Transverse colon (tissue), 4 donors: ENCODE data around the gene GDPD5.

Source experiments
- EP300 ChIP-seq: sonication (generic); formaldehyde crosslinking; IDR thresholded peaks from one replicate; pipeline ENCODE4 v1.6.1; 2017; ENCODE audit warnings: antibody characterized with exemption, low read depth
- POLR2A ChIP-seq: fragments of 450-650 bp; IDR thresholded peaks from one replicate; pipeline ENCODE4 v1.6.1; 2016; ENCODE audit warnings: antibody characterized with exemption, mild to moderate bottlenecking, moderate library complexity
- POLR2AphosphoS5 ChIP-seq, 3 donors: sonication (generic); formaldehyde crosslinking; IDR thresholded peaks; one replicate each; pipeline ENCODE4 v1.6.1; 2016; ENCODE audit warnings: antibody characterized with exemption in 3 of 3
- TF ChIP-seq, protein P1 (sequence below), 5 experiments: fragments of 200-600 bp in 3 of 5; fragments of 450-650 bp in 2 of 5; sonication (generic) in 3 of 5; IDR thresholded peaks; 1 replicate in 2 of 5; 2 replicates in 3 of 5; pipeline ENCODE4 v1.5.1; 2016 to 2017; ENCODE audit warnings: antibody characterized with exemption in 5 of 5, inconsistent platforms in 3 of 5, mild to moderate bottlenecking in 2 of 5, moderate library complexity in 1 of 5

DNA sequence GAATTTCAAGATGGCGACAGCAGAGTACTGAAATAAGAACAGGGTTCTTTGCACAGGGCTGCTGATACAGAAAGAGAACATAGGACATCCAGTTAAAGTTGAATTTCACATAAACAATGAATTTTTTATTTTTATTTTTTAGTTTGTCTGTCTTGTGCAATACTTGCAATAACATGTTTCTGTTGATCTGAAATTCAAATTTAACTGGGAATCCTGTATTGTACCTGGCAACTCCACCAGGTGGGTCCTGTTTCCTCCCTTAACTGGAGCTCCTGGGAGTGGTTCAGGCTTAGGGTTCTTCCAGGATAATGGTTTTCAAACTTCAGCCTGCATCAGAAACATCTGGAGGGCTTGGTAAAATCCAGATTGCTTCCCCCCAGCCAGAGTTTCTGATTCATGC lies 21.4 kb upstream of the GDPD5 start:
- TF ChIP-seq, protein P1, sequence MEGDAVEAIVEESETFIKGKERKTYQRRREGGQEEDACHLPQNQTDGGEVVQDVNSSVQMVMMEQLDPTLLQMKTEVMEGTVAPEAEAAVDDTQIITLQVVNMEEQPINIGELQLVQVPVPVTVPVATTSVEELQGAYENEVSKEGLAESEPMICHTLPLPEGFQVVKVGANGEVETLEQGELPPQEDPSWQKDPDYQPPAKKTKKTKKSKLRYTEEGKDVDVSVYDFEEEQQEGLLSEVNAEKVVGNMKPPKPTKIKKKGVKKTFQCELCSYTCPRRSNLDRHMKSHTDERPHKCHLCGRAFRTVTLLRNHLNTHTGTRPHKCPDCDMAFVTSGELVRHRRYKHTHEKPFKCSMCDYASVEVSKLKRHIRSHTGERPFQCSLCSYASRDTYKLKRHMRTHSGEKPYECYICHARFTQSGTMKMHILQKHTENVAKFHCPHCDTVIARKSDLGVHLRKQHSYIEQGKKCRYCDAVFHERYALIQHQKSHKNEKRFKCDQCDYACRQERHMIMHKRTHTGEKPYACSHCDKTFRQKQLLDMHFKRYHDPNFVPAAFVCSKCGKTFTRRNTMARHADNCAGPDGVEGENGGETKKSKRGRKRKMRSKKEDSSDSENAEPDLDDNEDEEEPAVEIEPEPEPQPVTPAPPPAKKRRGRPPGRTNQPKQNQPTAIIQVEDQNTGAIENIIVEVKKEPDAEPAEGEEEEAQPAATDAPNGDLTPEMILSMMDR (IDR thresholded peaks at IDR 0.05) = no peak
- TF ChIP-seq POLR2A (no peak), POLR2AphosphoS5 (IDR thresholded peaks at IDR 0.05) (no peak), EP300 (no peak)
